Colonic mucosa (tissue), 4 donors: Measurements from ENCODE around the gene DNAH8. TPM values are rescaled to one million over a fixed set of nuclear protein-coding genes. Genes with fewer than 3 reads are reported as not detected.

ENCODE experiments used
- DNase-seq: peaks from one replicate; pipeline ENCODE4 v3.0.0-alpha.2; 2020
- H3K27ac ChIP-seq: fragments of 200-600 bp; one replicate; pipeline ENCODE4 v1.8.0; 2021
- H3K27me3 ChIP-seq: fragments of 200-600 bp; one replicate; pipeline ENCODE4 v1.8.0; 2021
- H3K36me3 ChIP-seq: fragments of 200-600 bp; one replicate; pipeline ENCODE4 v1.8.0; 2021
- H3K4me1 ChIP-seq: fragments of 200-600 bp; one replicate; pipeline ENCODE4 v1.8.0; 2021; ENCODE audit warnings: mild to moderate bottlenecking
- H3K4me3 ChIP-seq: fragments of 200-600 bp; one replicate; pipeline ENCODE4 v1.8.0; 2021
- H3K9ac ChIP-seq, 2 donors: one replicate each; pipeline ENCODE4 v1.7.0; 2013; ENCODE audit warnings: control low read depth in 2 of 2, low read depth in 2 of 2, low read length in 2 of 2
- H3K9me3 ChIP-seq: fragments of 200-600 bp; one replicate; pipeline ENCODE4 v1.8.0; 2021
- CTCF ChIP-seq: fragments of 200-600 bp; IDR thresholded peaks from one replicate; pipeline ENCODE4 v1.8.0; 2022; ENCODE audit warnings: antibody characterized with exemption, mild to moderate bottlenecking
- intact Hi-C: fragments of 100-400 bp; cut with DNase I; formaldehyde crosslinking; loops from one replicate; pipeline ENCODE4 v1.14.1; 2022
- total RNA-seq, 2 donors: library from RNA; stranded (reverse); fragmentation: NEBNext Ultra II Directional in 1 of 2; extraction: Animal tissue kit (Norgen Biotek cat#: 25700) in 1 of 2; gene quantifications; one replicate each; pipeline ENCODE4 v1.2.1, GENCODE V29; 2021
- donor health status: healthy.
- donor health status: DM: no; HTN: no; CAD: no.
- donor health status: DM: no; HTN: no; CAD: no.

DNAH8 gene
- total RNA-seq, 2 donors from 2014 or later, result not detected

- H3K27ac ChIP-seq, result no peak overlapping the region
- H3K9me3 ChIP-seq, result no peaks in the 10 kb centered on the region
- no peak overlapping the region for H3K9ac ChIP-seq
- TF ChIP-seq CTCF, result no peak
- intact Hi-C loops, result no loop called here
- H3K4me3 ChIP-seq, result no peak overlapping the region
- no peaks in the 10 kb centered on the region for H3K36me3 ChIP-seq
- H3K27me3 ChIP-seq, result no peaks in the 10 kb centered on the region
- no peaks in the 10 kb centered on the region for H3K4me1 ChIP-seq
- DNase-seq, result no peak
Observed at GRCh38 chr6:38959138-38959537, 244.0 kb downstream of the DNAH8 start.

- Histone ChIP-seq H3K4me1 (no peaks in the 10 kb centered on the region), H3K27me3 (no peaks in the 10 kb centered on the region), H3K27ac (no peak overlapping the region), H3K4me3 (no peak overlapping the region), H3K36me3 (no peaks in the 10 kb centered on the region), H3K9ac (no peak overlapping the region), H3K9me3 (no peaks in the 10 kb centered on the region)
- no peak for DNase-seq
- intact Hi-C loops, result no loop called here
- no peak for TF ChIP-seq CTCF
Observed at GRCh38 chr6:38968702-38969149, 253.6 kb downstream of the DNAH8 start.

GRCh38 chr6:38973178-38974057 lies 258.3 kb downstream of the DNAH8 start:
- Histone ChIP-seq H3K4me3 (no peak overlapping the region), H3K27me3 (peaks cover 5% of the 10 kb centered on the region), H3K36me3 (no peaks in the 10 kb centered on the region), H3K4me1 (no peaks in the 10 kb centered on the region), H3K9ac (no peak overlapping the region), H3K9me3 (no peaks in the 10 kb centered on the region), H3K27ac (no peak overlapping the region)
- intact Hi-C loops, result loop anchor here (10.0 kb wide), 2 partner anchors 181 to 341 kb away; partner anchors contain the start of gene KCNK17
- TF ChIP-seq CTCF, result peak; percentile 39
- no peak for DNase-seq

GRCh38 chr6:38974389-38975151 lies 259.5 kb downstream of the DNAH8 start:
- intact Hi-C loops, result loop anchor here (10.0 kb wide), 2 partner anchors 180 to 340 kb away; partner anchors contain the start of gene KCNK17
- Histone ChIP-seq H3K4me3 (no peak overlapping the region), H3K4me1 (no peaks in the 10 kb centered on the region), H3K27me3 (peaks cover 5% of the 10 kb centered on the region), H3K9ac (no peak overlapping the region), H3K27ac (no peak overlapping the region), H3K9me3 (no peaks in the 10 kb centered on the region), H3K36me3 (no peaks in the 10 kb centered on the region)
- TF ChIP-seq CTCF, result no peak
- DNase-seq, result no peak

GRCh38 chr6:38975621-38976049 lies 260.5 kb downstream of the DNAH8 start:
- Histone ChIP-seq H3K4me3 (no peak overlapping the region), H3K27me3 (peaks cover 5% of the 10 kb centered on the region), H3K9me3 (no peaks in the 10 kb centered on the region), H3K4me1 (no peaks in the 10 kb centered on the region), H3K9ac (no peak overlapping the region), H3K36me3 (no peaks in the 10 kb centered on the region), H3K27ac (no peak overlapping the region)
- intact Hi-C loops, result loop anchor here (10.0 kb wide), 2 partner anchors 179 to 339 kb away; partner anchors contain the start of gene KCNK17
- TF ChIP-seq CTCF, result no peak
- DNase-seq, result no peak
